GM21367 (cell line): ENCODE data around the gene CERS5.
A peak's percentile ranks its signal among the peaks of the same experiment; 100 is the strongest.

Experiments
- ATAC-seq: cut with Tn5 transposase; IDR thresholded peaks from one replicate; pipeline ENCODE4 v1.9.1; 2021; ENCODE audit not compliant: unreplicated experiment

The CERS5 gene

GRCh38 chr12:50167049-50167828 is at the start of gene CERS5:
TSS of gene CERS5 (minus strand) at chr12:50167369. CDS start at chr12:50167297, 72 bp downstream.
- peak; percentile 97 for ATAC-seq

- ATAC-seq: no peak
These were observed 47.9 kb upstream of the CERS5 start for GRCh38 chr12:50215033-50215432.

- no peak for ATAC-seq
These were observed 46.8 kb upstream of the CERS5 start for GRCh38 chr12:50214018-50214417.

GRCh38 chr12:50213439-50213838 is 46.3 kb upstream of the CERS5 start:
- no peak for ATAC-seq

- ATAC-seq: no peak
These were observed 44.9 kb upstream of the CERS5 start for GRCh38 chr12:50212071-50212467.

- no peak for ATAC-seq
These were observed 44.4 kb upstream of the CERS5 start for GRCh38 chr12:50211392-50212070.

- no peak for ATAC-seq
These were observed 40.3 kb upstream of the CERS5 start for GRCh38 chr12:50207424-50207823.

- ATAC-seq: no peak
These were observed 38.5 kb upstream of the CERS5 start for GRCh38 chr12:50205648-50206047.

- ATAC-seq: no peak
These were observed 36.5 kb upstream of the CERS5 start for GRCh38 chr12:50203691-50204090.

- ATAC-seq: no peak
These were observed 34.9 kb upstream of the CERS5 start for GRCh38 chr12:50201987-50202521.

- no peak for ATAC-seq
These were observed 33.5 kb upstream of the CERS5 start for GRCh38 chr12:50200552-50201273.

- ATAC-seq: no peak
These were observed 31.7 kb upstream of the CERS5 start for GRCh38 chr12:50198829-50199228.

GRCh38 chr12:50197297-50197727 is 30.1 kb upstream of the CERS5 start:
- no peak for ATAC-seq

- ATAC-seq: no peak
These were observed 29.4 kb upstream of the CERS5 start for GRCh38 chr12:50196537-50196936.

GRCh38 chr12:50195832-50196231 is 28.7 kb upstream of the CERS5 start:
- no peak for ATAC-seq

- ATAC-seq: no peak
These were observed 25.7 kb upstream of the CERS5 start for GRCh38 chr12:50192908-50193307.

- no peak for ATAC-seq
These were observed 25.1 kb upstream of the CERS5 start for GRCh38 chr12:50192236-50192635.

- no peak for ATAC-seq
These were observed 23.7 kb upstream of the CERS5 start for GRCh38 chr12:50190859-50191258.

GRCh38 chr12:50188875-50189575 is 21.9 kb upstream of the CERS5 start:
- no peak for ATAC-seq

GRCh38 chr12:50188241-50188781 is 21.1 kb upstream of the CERS5 start:
- no peak for ATAC-seq
